AG20443 (cell line): ENCODE data around the gene CRYBB1.

ENCODE experiments used
- DNase-seq: peaks from one replicate; pipeline ENCODE4 v3.0.0; 2012; ENCODE audit warnings: low spot score, mixed read lengths

The CRYBB1 gene

GRCh38 chr22:26577081-26577480 lies 40.7 kb downstream of the CRYBB1 start:
- DNase-seq, result no peak

- no peak for DNase-seq
Observed at GRCh38 chr22:26576026-26576680, 41.7 kb downstream of the CRYBB1 start.

GRCh38 chr22:26574001-26574723 lies 43.7 kb downstream of the CRYBB1 start:
- DNase-seq, result no peak

GRCh38 chr22:26573026-26573662 lies 44.7 kb downstream of the CRYBB1 start:
- no peak for DNase-seq

GRCh38 chr22:26570864-26571525 lies 46.8 kb downstream of the CRYBB1 start:
- no peak for DNase-seq

- no peak for DNase-seq
Observed at GRCh38 chr22:26570115-26570514, 47.7 kb downstream of the CRYBB1 start.

- no peak for DNase-seq
Observed at GRCh38 chr22:26568207-26568706, 49.6 kb downstream of the CRYBB1 start.

GRCh38 chr22:26567610-26568009 lies 50.2 kb downstream of the CRYBB1 start:
- no peak for DNase-seq

- no peak for DNase-seq
Observed at GRCh38 chr22:26566994-26567393, 50.8 kb downstream of the CRYBB1 start.

GRCh38 chr22:26565889-26566288 lies 51.9 kb downstream of the CRYBB1 start:
- no peak for DNase-seq

- DNase-seq, result no peak
Observed at GRCh38 chr22:26565181-26565580, 52.6 kb downstream of the CRYBB1 start.

- DNase-seq, result no peak
Observed at GRCh38 chr22:26564672-26565071, 53.2 kb downstream of the CRYBB1 start.

- no peak for DNase-seq
Observed at GRCh38 chr22:26564181-26564580, 53.6 kb downstream of the CRYBB1 start.

GRCh38 chr22:26563022-26563421 lies 54.8 kb downstream of the CRYBB1 start:
- no peak for DNase-seq

GRCh38 chr22:26561756-26562417 lies 55.9 kb downstream of the CRYBB1 start:
- no peak for DNase-seq

GRCh38 chr22:26559961-26560575 lies 57.8 kb downstream of the CRYBB1 start:
- no peak for DNase-seq

- no peak for DNase-seq
Observed at GRCh38 chr22:26558248-26558895, 59.5 kb downstream of the CRYBB1 start.

- DNase-seq, result no peak
Observed at GRCh38 chr22:26556904-26557303, 60.9 kb downstream of the CRYBB1 start.

GRCh38 chr22:26555478-26555877 lies 62.3 kb downstream of the CRYBB1 start:
- DNase-seq, result no peak

GRCh38 chr22:26554956-26555355 lies 62.9 kb downstream of the CRYBB1 start:
- DNase-seq, result no peak
